Smooth muscle cell of the brain vasculature (primary cell): ENCODE measurements around the gene COA1.
"Not testable (repeated sequence)": the region's sequence is repeated elsewhere in the genome, so short reads cannot be mapped to it uniquely, and the experiment has no call there.

ENCODE experiments used
- DNase-seq: peaks from one replicate; pipeline ENCODE4 v3.0.0-alpha.2; 2012; ENCODE audit warnings: low read depth, low spot score

Gene COA1

GRCh38 chr7:43628431-43628830, 100.9 kb downstream of the COA1 start:
- no peak for DNase-seq

- not testable (repeated sequence) for DNase-seq
Observed at GRCh38 chr7:43627798-43628197, 101.5 kb downstream of the COA1 start.

GRCh38 chr7:43626695-43627094, 102.6 kb downstream of the COA1 start:
- no peak for DNase-seq

GRCh38 chr7:43625980-43626379, 103.3 kb downstream of the COA1 start:
- DNase-seq: no peak

GRCh38 chr7:43625453-43625852, 103.9 kb downstream of the COA1 start:
- no peak for DNase-seq

- no peak for DNase-seq
Observed at GRCh38 chr7:43624156-43624555, 105.2 kb downstream of the COA1 start.

- no peak for DNase-seq
Observed at GRCh38 chr7:43621729-43622448, 107.4 kb downstream of the COA1 start.

- no peak for DNase-seq
Observed at GRCh38 chr7:43619213-43620012, 109.9 kb downstream of the COA1 start.

- DNase-seq: no peak
Observed at GRCh38 chr7:43618073-43618472, 111.2 kb downstream of the COA1 start.

GRCh38 chr7:43616977-43617376, 112.3 kb downstream of the COA1 start:
- DNase-seq: no peak

GRCh38 chr7:43615558-43616145, 113.7 kb downstream of the COA1 start:
- no peak for DNase-seq

- DNase-seq: peak; percentile 4
Observed at GRCh38 chr7:43612599-43613589, 116.4 kb downstream of the COA1 start.

GRCh38 chr7:43612128-43612527, 117.2 kb downstream of the COA1 start:
- DNase-seq: no peak

GRCh38 chr7:43609097-43609496, 120.2 kb downstream of the COA1 start:
- DNase-seq: no peak

- DNase-seq: no peak
Observed at GRCh38 chr7:43604251-43604650, 125.1 kb downstream of the COA1 start.

GRCh38 chr7:43602256-43602655, 127.1 kb downstream of the COA1 start:
- DNase-seq: no peak

- DNase-seq: no peak
Observed at GRCh38 chr7:43600056-43600455, 129.3 kb downstream of the COA1 start.

GRCh38 chr7:43596426-43596825, 132.9 kb downstream of the COA1 start:
- DNase-seq: not testable (repeated sequence)

- no peak for DNase-seq
Observed at GRCh38 chr7:43594020-43594419, 135.3 kb downstream of the COA1 start.

- DNase-seq: no peak
Observed at GRCh38 chr7:43593010-43593409, 136.3 kb downstream of the COA1 start.

GRCh38 chr7:43592326-43592725, 137.0 kb downstream of the COA1 start:
- no peak for DNase-seq
